B cell (primary cell): ENCODE results near the gene CDH20. TPM values are rescaled to one million over a fixed set of nuclear protein-coding genes. Genes with fewer than 3 reads are reported as not detected.

Experiments used
- ATAC-seq: fragments of 200-7000 bp; cut with Tn5 transposase; one replicate; pipeline ENCODE4 v1.10.0; 2021; ENCODE audit warnings: low read depth, mild to moderate bottlenecking, moderate number of reproducible peaks, moderate library complexity
- CTCF ChIA-PET: fragments of 350-600 bp; sonication (Branson Sonifier 250); formaldehyde crosslinking; loops from one replicate; lab custom pipeline; 2021; ENCODE audit warnings: antibody characterized with exemption, inconsistent platforms; lab: Charles Lee
- POLR2A ChIA-PET: fragments of 350-600 bp; sonication (Branson Sonifier 250); formaldehyde crosslinking; loops from one replicate; lab custom pipeline; 2021; ENCODE audit warnings: antibody characterized with exemption; lab: Charles Lee
- DNase-seq: peaks from one replicate; pipeline ENCODE4 v3.0.0; 2013
- H2AFZ ChIP-seq: 2 replicates; pipeline ENCODE4 v1.6.1; 2012; ENCODE audit warnings: mild to moderate bottlenecking, low read depth, low read length; ENCODE audit not compliant: insufficient read depth, poor library complexity, severe bottlenecking
- H3K27ac ChIP-seq, 2 donors: 1 replicate in 1 of 2; 2 replicates in 1 of 2; pipeline ENCODE4 v1.5.1; 2012 to 2013; ENCODE audit warnings: low read length in 2 of 2, mild to moderate bottlenecking in 2 of 2, moderate library complexity in 1 of 2
- H3K27me3 ChIP-seq, 4 experiments: fragments of 200-600 bp in 1 of 4; sonication (generic) in 1 of 4; replicated peaks in 1 of 4; 1 replicate in 2 of 4; 2 replicates in 2 of 4; pipeline versions ENCODE4 v1.6.1 to v1.7.0; 2013 to 2016; ENCODE audit warnings: low read length in 3 of 4, mild to moderate bottlenecking in 2 of 4, mixed read lengths in 1 of 4, moderate library complexity in 1 of 4; ENCODE audit not compliant: insufficient read depth in 4 of 4, control insufficient read depth in 3 of 4; ENCODE audit errors: control extremely low read depth in 1 of 4
- H3K36me3 ChIP-seq, 2 experiments: replicated peaks in 1 of 2; 1 replicate in 1 of 2; 2 replicates in 1 of 2; pipeline versions ENCODE4 v1.6.1 to v1.7.1; 2013; ENCODE audit warnings: low read length in 1 of 2; ENCODE audit not compliant: insufficient read depth in 2 of 2, control insufficient read depth in 1 of 2; ENCODE audit errors: control extremely low read depth in 1 of 2, extremely low read depth in 1 of 2
- H3K4me1 ChIP-seq, 2 donors: fragments of 200-600 bp in 1 of 2; sonication (generic) in 1 of 2; 1 replicate in 1 of 2; 2 replicates in 1 of 2; pipeline versions ENCODE4 v1.5.1 to v1.6.1; 2013 to 2017; ENCODE audit warnings: low read length in 2 of 2; ENCODE audit not compliant: control insufficient read depth in 2 of 2, insufficient read depth in 2 of 2
- H3K4me2 ChIP-seq: replicated peaks from 2 replicates; pipeline ENCODE3; 2012; ENCODE audit warnings: mild to moderate bottlenecking, low read depth, low read length; ENCODE audit not compliant: poor library complexity, severe bottlenecking
- H3K4me3 ChIP-seq, 5 experiments: fragments of 200-600 bp in 1 of 5; sonication (generic) in 1 of 5; 1 replicate in 3 of 5; 2 replicates in 2 of 5; pipeline versions ENCODE4 v1.5.1 to v1.7.0; 2011 to 2016; ENCODE audit warnings: low read length in 4 of 5, mild to moderate bottlenecking in 4 of 5, low read depth in 2 of 5, control low read depth in 1 of 5, moderate library complexity in 1 of 5; ENCODE audit not compliant: insufficient read depth in 1 of 5; ENCODE audit errors: control extremely low read depth in 1 of 5, extremely low read depth in 1 of 5
- H3K79me2 ChIP-seq: fragments of 200-600 bp; sonication (generic); one replicate; pipeline ENCODE4 v1.6.0; 2016; ENCODE audit warnings: low read length; ENCODE audit not compliant: control insufficient read depth, insufficient read depth
- H3K9ac ChIP-seq: fragments of 200-600 bp; sonication (generic); 2 replicates; pipeline ENCODE4 v1.6.1; 2017; ENCODE audit warnings: mild to moderate bottlenecking, low read length, moderate library complexity
- H3K9me3 ChIP-seq, 3 donors: one replicate each; pipeline versions ENCODE4 v1.6.1 to v1.7.1; 2013; ENCODE audit warnings: low read length in 2 of 3; ENCODE audit not compliant: control insufficient read depth in 2 of 3, insufficient read depth in 1 of 3; ENCODE audit errors: control extremely low read depth in 1 of 3
- H4K20me1 ChIP-seq: 2 replicates; pipeline ENCODE4 v1.6.0; 2012; ENCODE audit warnings: mild to moderate bottlenecking, low read length; ENCODE audit not compliant: insufficient read depth, control insufficient read depth, poor library complexity, severe bottlenecking
- H3K27ac Mint-ChIP-seq: one replicate; pipeline ENCODE4 v1.8.0; 2021; ENCODE audit warnings: mixed read lengths
- H3K27me3 Mint-ChIP-seq: one replicate; pipeline ENCODE4 v1.8.0; 2021; ENCODE audit warnings: mixed read lengths
- H3K4me1 Mint-ChIP-seq: one replicate; pipeline ENCODE4 v1.8.0; 2021; ENCODE audit warnings: mixed read lengths
- H3K4me3 Mint-ChIP-seq: one replicate; pipeline ENCODE4 v1.8.0; 2021; ENCODE audit warnings: mixed read lengths
- H3K9me3 Mint-ChIP-seq: one replicate; pipeline ENCODE4 v1.8.0; 2022; ENCODE audit warnings: mixed read lengths; ENCODE audit not compliant: insufficient read depth
- EZH2 ChIP-seq: IDR thresholded peaks from 2 replicates; pipeline ENCODE4 v1.6.1; 2012; ENCODE audit warnings: borderline replicate concordance, low read depth, mild to moderate bottlenecking, moderate library complexity, low read length; ENCODE audit not compliant: insufficient read depth, poor library complexity, severe bottlenecking
- WGBS: methylation state at CpG from one replicate; pipeline ENCODE4 v1.1.5; 2013; ENCODE audit warnings: missing lambda C conversion rate; ENCODE audit not compliant: insufficient coverage; 5-methylcytosine and 5-hydroxymethylcytosine counted together
- intact Hi-C: fragments of 100-400 bp; cut with micrococcal nuclease; formaldehyde crosslinking; loops from one replicate; pipeline ENCODE4 v1.10.0; 2022
- polyA plus RNA-seq: library from polyadenylated mRNA; depleted of rRNA; stranded (reverse); fragments of >200 nt; gene quantifications from 2 replicates; pipeline ENCODE4 v1.2.3, GENCODE V29; 2012
- total RNA-seq, 2 donors: library from RNA; stranded (reverse); fragments of 120-200 nt in 1 of 2; gene quantifications; 1 replicate in 1 of 2; 2 replicates in 1 of 2; pipeline versions ENCODE4 v1.2.3 to v1.2.4, GENCODE V29; 2013 to 2022
- TF ChIP-seq, protein P1 (sequence below): fragments of 200-600 bp; IDR thresholded peaks from one replicate; pipeline ENCODE4 v1.8.0; 2022; ENCODE audit warnings: antibody characterized with exemption, mild to moderate bottlenecking

The CDH20 gene
- total and polyA plus RNA-seq, 2 donors (not counting 1 experiment from before 2014, with no cell fraction given), result 0.09 TPM; not detected in 1

DNA sequence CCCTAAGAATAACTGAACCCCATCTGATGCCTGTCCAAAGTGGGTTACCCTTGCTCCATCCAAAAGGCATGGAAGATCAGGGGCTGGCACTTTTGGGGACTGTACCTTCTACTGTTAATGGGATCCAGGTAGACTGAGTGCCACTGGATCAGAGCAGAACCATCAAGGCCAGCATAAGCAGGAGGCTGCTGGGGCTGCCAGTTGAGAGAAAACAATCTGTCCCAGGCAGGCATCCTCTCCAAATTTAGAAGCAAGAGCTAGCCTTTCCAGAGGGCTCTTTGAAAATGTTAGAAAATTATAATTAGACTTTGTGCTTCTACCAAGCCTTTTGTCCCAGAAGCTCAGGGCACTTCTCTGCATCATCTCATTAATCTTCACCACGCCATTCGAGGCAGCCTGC is 245.6 kb downstream of the CDH20 start:
- intact Hi-C loops, result no loop called here

GRCh38 chr18:61579581-61579980 is 246.4 kb downstream of the CDH20 start:
- H3K4me1 ChIP-seq, result peaks cover 5 to 6% of the 10 kb centered on the region in 2 donors
- no peak overlapping the region for H2AFZ ChIP-seq
- H3K27ac ChIP-seq, result no peak overlapping the region
- Mint-ChIP-seq H3K27me3 (peaks cover 40% of the 10 kb centered on the region), H3K4me1 (peaks cover 6% of the 10 kb centered on the region), H3K4me3 (no peak overlapping the region), H3K9me3 (no peaks in the 10 kb centered on the region), H3K27ac (no peak overlapping the region)
- H3K9ac ChIP-seq, result no peak overlapping the region
- no peaks in the 10 kb centered on the region for H4K20me1 ChIP-seq
- H3K4me3 ChIP-seq, result no peak overlapping the region
- TF ChIP-seq, protein P1, sequence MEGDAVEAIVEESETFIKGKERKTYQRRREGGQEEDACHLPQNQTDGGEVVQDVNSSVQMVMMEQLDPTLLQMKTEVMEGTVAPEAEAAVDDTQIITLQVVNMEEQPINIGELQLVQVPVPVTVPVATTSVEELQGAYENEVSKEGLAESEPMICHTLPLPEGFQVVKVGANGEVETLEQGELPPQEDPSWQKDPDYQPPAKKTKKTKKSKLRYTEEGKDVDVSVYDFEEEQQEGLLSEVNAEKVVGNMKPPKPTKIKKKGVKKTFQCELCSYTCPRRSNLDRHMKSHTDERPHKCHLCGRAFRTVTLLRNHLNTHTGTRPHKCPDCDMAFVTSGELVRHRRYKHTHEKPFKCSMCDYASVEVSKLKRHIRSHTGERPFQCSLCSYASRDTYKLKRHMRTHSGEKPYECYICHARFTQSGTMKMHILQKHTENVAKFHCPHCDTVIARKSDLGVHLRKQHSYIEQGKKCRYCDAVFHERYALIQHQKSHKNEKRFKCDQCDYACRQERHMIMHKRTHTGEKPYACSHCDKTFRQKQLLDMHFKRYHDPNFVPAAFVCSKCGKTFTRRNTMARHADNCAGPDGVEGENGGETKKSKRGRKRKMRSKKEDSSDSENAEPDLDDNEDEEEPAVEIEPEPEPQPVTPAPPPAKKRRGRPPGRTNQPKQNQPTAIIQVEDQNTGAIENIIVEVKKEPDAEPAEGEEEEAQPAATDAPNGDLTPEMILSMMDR, result no peak
- TF ChIP-seq EZH2, result no peak
- whole genome bisulfite sequencing, result no CpG with 5 or more reads among the region's 2 CpGs
- POLR2A ChIA-PET, result no interaction called here
- intact Hi-C loops, result no loop called here
- DNase-seq, result no peak
- H3K27me3 ChIP-seq, result peaks cover 0 to 20% (median 5%) of the 10 kb centered on the region in 4 experiments
- ATAC-seq, result no peak
- no peaks in the 10 kb centered on the region for H3K79me2 ChIP-seq
- peaks cover 0 to 6% (median 0%) of the 10 kb centered on the region in 3 donors for H3K9me3 ChIP-seq
- CTCF ChIA-PET, result interaction anchor here (0.9 to 1.4 kb wide), 2 partner anchors 38 to 552 kb away, joined by 3 to 4 read pairs; no protein-coding TSS in a partner anchor
- H3K4me2 ChIP-seq, result no peak overlapping the region
- no peaks in the 10 kb centered on the region for H3K36me3 ChIP-seq

More for the DNA sequence above, 245.6 kb downstream of the CDH20 start:
- Histone ChIP-seq H3K9me3 (peaks cover 0 to 6% (median 0%) of the 10 kb centered on the region in 3 donors), H2AFZ (no peak overlapping the region), H3K27ac (no peak overlapping the region), H4K20me1 (no peaks in the 10 kb centered on the region), H3K27me3 (peaks cover 0 to 20% (median 5%) of the 10 kb centered on the region in 4 experiments), H3K36me3 (no peaks in the 10 kb centered on the region), H3K4me2 (no peak overlapping the region), H3K79me2 (no peaks in the 10 kb centered on the region), H3K4me3 (no peak overlapping the region), H3K9ac (no peak overlapping the region), H3K4me1 (peaks cover 5 to 6% of the 10 kb centered on the region in 2 donors)
- WGBS, result no CpG with 5 or more reads among the region's 2 CpGs
- CTCF ChIA-PET, result interaction anchor here (1.4 kb wide), 1 partner anchor 552 kb away, joined by 4 read pairs; no protein-coding TSS in a partner anchor
- no peak overlapping the region for H3K4me3 Mint-ChIP-seq
- DNase-seq, result no peak
- H3K9me3 Mint-ChIP-seq, result no peaks in the 10 kb centered on the region
- no peak overlapping the region for H3K27ac Mint-ChIP-seq
- peaks cover 6% of the 10 kb centered on the region for H3K4me1 Mint-ChIP-seq
- H3K27me3 Mint-ChIP-seq, result peaks cover 40% of the 10 kb centered on the region
- ATAC-seq, result no peak
- POLR2A ChIA-PET, result no interaction called here
- TF ChIP-seq, protein P1, result no peak
- TF ChIP-seq EZH2, result no peak
